AG08395 (cell line): ENCODE measurements around the gene SNTN.

Source experiments
- DNase-seq: peaks from one replicate; pipeline ENCODE4 v3.0.0; 2012; ENCODE audit warnings: mixed read lengths, low spot score

The SNTN gene

DNA sequence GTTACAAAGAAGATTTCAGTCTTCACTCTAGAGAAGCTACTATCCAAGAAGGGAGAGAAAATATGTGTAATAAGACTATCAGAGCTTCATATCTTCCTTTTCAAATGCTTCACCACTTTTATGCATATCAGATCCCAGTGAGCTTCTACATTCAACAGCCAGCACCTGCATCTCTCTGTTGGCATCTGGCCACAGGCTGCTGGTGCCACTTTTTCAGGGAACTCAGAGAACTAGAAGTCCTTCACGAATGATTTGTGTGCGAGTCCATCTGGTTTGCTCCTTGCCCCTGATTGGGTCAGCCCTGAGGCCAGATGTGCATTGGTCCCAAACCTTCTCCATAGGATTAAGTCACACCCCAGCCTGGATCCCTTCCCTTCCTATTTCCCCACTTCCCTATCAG, 22.1 kb downstream of the SNTN start:
- DNase-seq = no peak

- no peak for DNase-seq
Measured at GRCh38 chr3:63679186-63679585, 26.7 kb downstream of the SNTN start.

DNA sequence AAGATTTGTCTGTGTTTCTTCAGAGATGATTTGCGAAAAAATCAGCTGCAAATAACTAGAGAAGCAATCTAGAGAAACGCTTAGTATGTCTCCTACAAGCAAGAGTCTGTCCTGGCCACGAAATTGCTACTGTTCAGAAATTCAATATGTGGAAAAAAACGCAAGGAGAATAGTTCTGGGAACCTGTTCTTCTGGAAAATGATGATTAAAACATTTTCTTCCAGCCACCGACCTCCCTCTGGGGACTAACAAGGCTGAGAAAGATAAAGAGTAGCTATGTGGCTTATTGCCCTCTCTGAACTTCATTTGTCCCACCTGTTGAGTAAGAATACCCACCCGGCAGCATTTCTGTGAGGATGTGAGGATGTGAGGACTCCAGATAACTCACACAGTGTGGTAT, 31.6 kb downstream of the SNTN start:
- DNase-seq = no peak

GRCh38 chr3:63685340-63685739, 32.9 kb downstream of the SNTN start:
- no peak for DNase-seq

DNA sequence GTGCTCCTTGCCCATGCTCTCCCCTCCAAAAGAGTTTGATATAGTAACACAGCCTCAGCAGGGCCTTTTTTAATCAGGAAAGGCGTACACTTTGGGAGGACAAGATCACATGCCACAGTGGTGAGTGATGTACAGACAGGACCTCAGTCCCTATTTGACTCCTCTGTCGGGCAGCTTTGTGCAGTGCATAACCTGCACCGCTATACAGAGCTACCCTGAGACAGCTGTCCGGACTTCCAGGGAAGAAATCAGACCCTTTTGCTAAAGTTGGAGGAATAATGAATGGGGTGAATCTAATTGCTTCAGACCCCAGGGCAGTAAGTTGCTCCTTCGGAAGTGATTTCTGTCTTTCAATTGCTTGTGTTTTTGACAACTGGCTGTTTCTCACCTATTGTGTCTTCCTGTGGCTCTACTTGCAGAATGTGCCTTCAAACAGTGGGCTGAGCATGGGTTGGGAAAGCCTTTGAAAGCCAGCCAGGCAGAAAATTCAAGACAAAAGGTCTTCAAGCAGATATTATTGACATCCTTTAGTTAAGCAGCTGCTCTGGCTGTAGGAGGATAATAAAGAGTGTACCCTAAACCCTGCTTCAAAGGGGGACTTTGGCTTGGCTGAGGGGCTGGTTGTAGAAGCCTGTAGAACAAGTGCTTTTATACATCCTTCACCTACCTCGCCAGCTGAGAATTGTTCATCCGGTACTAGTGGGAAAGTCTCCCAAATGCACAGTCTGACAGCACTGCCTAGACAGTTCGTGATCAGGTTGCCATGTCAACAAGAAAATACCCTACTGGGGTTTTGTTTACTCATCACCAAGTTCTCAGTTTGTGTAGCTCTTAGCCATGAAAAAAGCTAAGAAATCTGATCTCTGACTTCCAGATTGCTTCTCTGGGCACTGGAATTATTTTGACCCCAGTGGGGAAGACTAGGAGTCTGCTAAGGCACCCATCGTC, 35.1 kb downstream of the SNTN start:
- peak; percentile 14 for DNase-seq

GRCh38 chr3:63689285-63689684, 36.8 kb downstream of the SNTN start:
- DNase-seq = peak; percentile 41

- no peak for DNase-seq
Measured at GRCh38 chr3:63693351-63693750, 40.9 kb downstream of the SNTN start.

GRCh38 chr3:63705092-63705645, 52.7 kb downstream of the SNTN start:
- no peak for DNase-seq

- DNase-seq = peak; percentile 57
Measured at GRCh38 chr3:63706321-63707085, 54.0 kb downstream of the SNTN start.

DNA sequence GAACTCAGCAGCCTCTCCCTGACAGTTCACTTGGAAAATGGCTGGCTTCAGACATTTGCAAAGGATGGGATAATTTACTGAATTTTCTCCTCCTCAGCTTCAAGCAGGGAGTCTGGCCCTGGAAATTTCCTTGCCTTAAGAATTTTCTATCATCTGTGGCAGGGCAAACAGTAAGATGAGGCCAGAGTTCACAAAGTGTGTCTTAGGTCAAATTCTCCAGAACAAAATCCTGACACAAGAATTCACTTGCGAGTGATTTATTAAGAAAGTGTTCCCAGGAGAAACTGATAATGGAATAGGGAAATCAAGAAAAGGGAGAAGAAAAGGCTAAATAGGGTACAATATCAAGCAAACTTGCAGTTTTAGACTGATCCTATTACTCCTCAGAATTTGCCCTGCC, 55.3 kb downstream of the SNTN start:
- DNase-seq = peak; percentile 47

DNA sequence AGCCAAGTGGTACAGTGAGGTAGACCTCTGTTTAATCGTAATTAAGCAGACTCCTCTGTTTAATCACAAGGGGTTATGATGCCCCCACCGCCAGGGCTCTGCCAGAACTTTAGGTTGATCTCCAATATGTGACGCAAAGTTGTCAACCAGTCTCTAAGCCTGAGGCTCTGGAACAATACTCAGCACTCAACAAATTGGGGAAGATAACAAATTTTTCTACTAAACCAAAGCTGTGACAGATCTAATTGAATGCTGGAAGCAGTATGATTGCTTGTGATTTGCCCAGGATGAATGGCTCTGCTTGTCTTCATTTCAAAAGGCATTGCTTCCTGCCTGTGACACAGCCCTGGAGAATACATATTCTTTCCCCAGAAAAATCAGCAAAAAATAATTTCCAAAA, 57.1 kb downstream of the SNTN start:
- DNase-seq = no peak
